Measurements from ENCODE around the gene APELA. TPM values are rescaled to one million over a fixed set of nuclear protein-coding genes. Genes with fewer than 3 reads are reported as not detected.

Gene APELA
- polyA plus RNA-seq, 3 donors, result not detected

DNA sequence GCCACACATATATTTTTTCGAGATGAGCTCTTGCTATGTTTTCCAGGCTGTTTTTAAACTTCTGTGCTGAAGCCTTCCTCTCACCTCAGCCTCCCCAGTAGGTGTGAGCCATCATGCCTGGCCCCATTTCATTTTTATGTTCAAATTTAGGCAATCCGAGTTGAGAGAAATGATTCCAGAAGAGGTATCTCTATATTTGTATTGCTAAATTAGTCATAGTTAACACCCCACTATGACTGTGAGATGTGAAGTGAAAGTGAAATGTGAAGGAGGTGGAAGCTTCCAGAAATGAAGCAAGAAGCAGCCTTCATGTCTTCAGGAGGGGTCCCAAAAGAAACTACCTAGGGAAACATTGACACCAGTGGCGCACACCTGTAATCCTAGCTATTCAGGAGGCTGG lies 17.7 kb downstream of the APELA start:
- no peak overlapping the region for H3K9ac ChIP-seq (ENCODE audit: insufficient read depth, low read length, poor library complexity, severe bottlenecking)
- peaks cover 0 to 8% (median 5%) of the 10 kb centered on the region in 7 donors for H3K9me3 Mint-ChIP-seq
- WGBS (ENCODE audit: insufficient coverage), result no CpG with 5 or more reads among the region's 3 CpGs
- H3K4me2 ChIP-seq (replicated peaks; ENCODE audit: extremely low read depth, low read length, poor library complexity, severe bottlenecking), result no peak overlapping the region
- peaks cover 0 to 5% (median 4%) of the 10 kb centered on the region in 3 donors for H3K27me3 Mint-ChIP-seq (ENCODE audit: low read depth in 3 of 3)
- no peaks in the 10 kb centered on the region for H3K4me1 ChIP-seq (ENCODE audit: control insufficient read depth in 1 of 2, insufficient read depth in 2 of 2, low read length in 2 of 2)
- H3K27me3 ChIP-seq (ENCODE audit: control insufficient read depth in 2 of 2, insufficient read depth in 2 of 2, low read length in 2 of 2), result peaks cover 0 to 2% of the 10 kb centered on the region in 2 donors
- no peaks in the 10 kb centered on the region for H4K20me1 ChIP-seq (ENCODE audit: insufficient read depth, low read length)
- no peak overlapping the region for H2AFZ ChIP-seq (ENCODE audit: insufficient read depth, low read depth, low read length, poor library complexity, severe bottlenecking)
- TF ChIP-seq, protein P1, sequence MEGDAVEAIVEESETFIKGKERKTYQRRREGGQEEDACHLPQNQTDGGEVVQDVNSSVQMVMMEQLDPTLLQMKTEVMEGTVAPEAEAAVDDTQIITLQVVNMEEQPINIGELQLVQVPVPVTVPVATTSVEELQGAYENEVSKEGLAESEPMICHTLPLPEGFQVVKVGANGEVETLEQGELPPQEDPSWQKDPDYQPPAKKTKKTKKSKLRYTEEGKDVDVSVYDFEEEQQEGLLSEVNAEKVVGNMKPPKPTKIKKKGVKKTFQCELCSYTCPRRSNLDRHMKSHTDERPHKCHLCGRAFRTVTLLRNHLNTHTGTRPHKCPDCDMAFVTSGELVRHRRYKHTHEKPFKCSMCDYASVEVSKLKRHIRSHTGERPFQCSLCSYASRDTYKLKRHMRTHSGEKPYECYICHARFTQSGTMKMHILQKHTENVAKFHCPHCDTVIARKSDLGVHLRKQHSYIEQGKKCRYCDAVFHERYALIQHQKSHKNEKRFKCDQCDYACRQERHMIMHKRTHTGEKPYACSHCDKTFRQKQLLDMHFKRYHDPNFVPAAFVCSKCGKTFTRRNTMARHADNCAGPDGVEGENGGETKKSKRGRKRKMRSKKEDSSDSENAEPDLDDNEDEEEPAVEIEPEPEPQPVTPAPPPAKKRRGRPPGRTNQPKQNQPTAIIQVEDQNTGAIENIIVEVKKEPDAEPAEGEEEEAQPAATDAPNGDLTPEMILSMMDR (IDR thresholded peaks at IDR 0.05), result no peak
- no peak overlapping the region for H3K27ac ChIP-seq (ENCODE audit: low read depth in 1 of 2, low read length in 2 of 2)
- no peak for DNase-seq
- no peaks in the 10 kb centered on the region for H3K9me3 ChIP-seq (replicated peaks in 1 of 2; ENCODE audit: control insufficient read depth in 1 of 2, insufficient read depth in 1 of 2, low read length in 2 of 2)
- H3K36me3 ChIP-seq (replicated peaks in 1 of 2; ENCODE audit: control insufficient read depth in 1 of 2, insufficient read depth in 2 of 2, low read length in 2 of 2), result no peaks in the 10 kb centered on the region
- no peak overlapping the region for H3K4me3 Mint-ChIP-seq
- H3K79me2 ChIP-seq (ENCODE audit: insufficient read depth, low read length), result no peaks in the 10 kb centered on the region
- H3K4me3 ChIP-seq (replicated peaks in 1 of 3; ENCODE audit: low read depth in 2 of 3, low read length in 3 of 3), result no peak overlapping the region
- no peaks in the 10 kb centered on the region for H3K4me1 Mint-ChIP-seq
- intact Hi-C loops (cut with micrococcal nuclease), result no loop called here
- no peak overlapping the region for H3K27ac Mint-ChIP-seq
- no peaks in the 10 kb centered on the region for H3K36me3 Mint-ChIP-seq

DNA sequence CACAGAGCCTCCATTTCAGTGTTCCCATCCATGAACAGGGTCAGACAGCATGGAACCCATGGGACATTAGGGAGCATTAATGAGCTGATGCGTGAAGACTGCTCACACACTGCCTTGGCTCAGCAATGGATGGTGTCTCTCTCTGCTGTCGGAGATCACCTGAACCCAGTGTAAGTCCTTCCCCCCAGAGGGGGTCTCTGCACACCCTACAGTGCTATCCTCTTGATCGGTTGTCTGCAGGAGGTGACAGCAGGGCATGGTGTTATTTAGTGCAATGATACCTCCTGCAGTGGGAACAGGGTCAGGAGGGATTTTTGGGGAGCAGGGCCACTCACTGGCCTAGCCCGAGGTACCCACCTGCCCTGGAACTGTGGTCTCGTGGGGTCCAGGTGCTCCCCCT lies 25.6 kb downstream of the APELA start:
- Mint-ChIP-seq H3K36me3 (no peaks in the 10 kb centered on the region), H3K4me1 (peaks cover 10% of the 10 kb centered on the region), H3K9me3 (peaks cover 0 to 11% (median 3%) of the 10 kb centered on the region in 7 donors), H3K27me3 (ENCODE audit: low read depth in 3 of 3) (peaks cover 0 to 1% (median 0%) of the 10 kb centered on the region in 3 donors), H3K4me3 (no peak overlapping the region), H3K27ac (no peak overlapping the region)
- Histone ChIP-seq H4K20me1 (ENCODE audit: insufficient read depth, low read length) (no peaks in the 10 kb centered on the region), H3K79me2 (ENCODE audit: insufficient read depth, low read length) (no peaks in the 10 kb centered on the region), H3K27ac (ENCODE audit: low read depth in 1 of 2, low read length in 2 of 2) (no peak overlapping the region), H3K4me1 (ENCODE audit: control insufficient read depth in 1 of 2, insufficient read depth in 2 of 2, low read length in 2 of 2) (peaks cover 0 to 12% of the 10 kb centered on the region in 2 donors), H2AFZ (ENCODE audit: insufficient read depth, low read depth, low read length, poor library complexity, severe bottlenecking) (no peak overlapping the region), H3K36me3 (replicated peaks in 1 of 2; ENCODE audit: control insufficient read depth in 1 of 2, insufficient read depth in 2 of 2, low read length in 2 of 2) (no peaks in the 10 kb centered on the region), H3K9me3 (replicated peaks in 1 of 2; ENCODE audit: control insufficient read depth in 1 of 2, insufficient read depth in 1 of 2, low read length in 2 of 2) (no peaks in the 10 kb centered on the region), H3K4me2 (replicated peaks; ENCODE audit: extremely low read depth, low read length, poor library complexity, severe bottlenecking) (no peak overlapping the region), H3K4me3 (replicated peaks in 1 of 3; ENCODE audit: low read depth in 2 of 3, low read length in 3 of 3) (no peak overlapping the region), H3K9ac (ENCODE audit: insufficient read depth, low read length, poor library complexity, severe bottlenecking) (no peak overlapping the region), H3K27me3 (ENCODE audit: control insufficient read depth in 2 of 2, insufficient read depth in 2 of 2, low read length in 2 of 2) (no peaks in the 10 kb centered on the region)
- WGBS (ENCODE audit: insufficient coverage), result 91% methylated on average over 3 of the region's 5 CpGs
- TF ChIP-seq, protein P1 (IDR thresholded peaks at IDR 0.05), result no peak
- intact Hi-C loops (cut with micrococcal nuclease), result no loop called here
- no peak for DNase-seq

All from CD14-positive monocyte (primary cell).